ENCODE measurements around the gene PITPNM2.

The PITPNM2 gene

GRCh38 chr12:123145211-123145610 lies 5.7 kb downstream of the PITPNM2 start:
- Histone ChIP-seq H3K36me3 (ENCODE audit: insufficient read depth) (no peaks in the 10 kb centered on the region), H3K4me2 (no peak overlapping the region), H3K4me1 (ENCODE audit: low read depth, poor library complexity, severe bottlenecking) (peaks cover 5% of the 10 kb centered on the region), H3K4me3 (IDR thresholded peaks at IDR 0.05; ENCODE audit: insufficient read depth, low read depth, low read length) (no peak overlapping the region), H4K20me1 (ENCODE audit: insufficient read depth) (no peaks in the 10 kb centered on the region), H2AFZ (ENCODE audit: low read depth) (no peak overlapping the region), H3K9ac (no peak overlapping the region), H3K27ac (no peak overlapping the region), H3K79me2 (ENCODE audit: insufficient read depth, low read depth) (no peaks in the 10 kb centered on the region), H3K27me3 (ENCODE audit: insufficient read depth, low read depth) (no peaks in the 10 kb centered on the region)
- no peak for TF ChIP-seq CTCF (conservative IDR thresholded peaks at IDR 0.05; ENCODE audit: low read depth, low read length)

GRCh38 chr12:123143736-123144461 lies 7.0 kb downstream of the PITPNM2 start:
- H2AFZ ChIP-seq (ENCODE audit: low read depth): no peak overlapping the region
- no peak overlapping the region for H3K9ac ChIP-seq
- no peak for TF ChIP-seq CTCF (conservative IDR thresholded peaks at IDR 0.05; ENCODE audit: low read depth, low read length)
- no peaks in the 10 kb centered on the region for H3K36me3 ChIP-seq (ENCODE audit: insufficient read depth)
- H3K27me3 ChIP-seq (ENCODE audit: insufficient read depth, low read depth): no peaks in the 10 kb centered on the region
- H4K20me1 ChIP-seq (ENCODE audit: insufficient read depth): no peaks in the 10 kb centered on the region
- H3K27ac ChIP-seq: no peak overlapping the region
- H3K4me2 ChIP-seq: no peak overlapping the region
- H3K4me1 ChIP-seq (ENCODE audit: low read depth, poor library complexity, severe bottlenecking): peaks cover 7% of the 10 kb centered on the region
- no peak overlapping the region for H3K4me3 ChIP-seq (IDR thresholded peaks at IDR 0.05; ENCODE audit: insufficient read depth, low read depth, low read length)
- no peaks in the 10 kb centered on the region for H3K79me2 ChIP-seq (ENCODE audit: insufficient read depth, low read depth)

- Histone ChIP-seq H3K4me2 (no peak overlapping the region), H4K20me1 (ENCODE audit: insufficient read depth) (no peaks in the 10 kb centered on the region), H2AFZ (ENCODE audit: low read depth) (no peak overlapping the region), H3K4me3 (IDR thresholded peaks at IDR 0.05; ENCODE audit: insufficient read depth, low read depth, low read length) (no peak overlapping the region), H3K27ac (no peak overlapping the region), H3K4me1 (ENCODE audit: low read depth, poor library complexity, severe bottlenecking) (peaks cover 7% of the 10 kb centered on the region), H3K9ac (no peak overlapping the region), H3K79me2 (ENCODE audit: insufficient read depth, low read depth) (no peaks in the 10 kb centered on the region), H3K36me3 (ENCODE audit: insufficient read depth) (no peaks in the 10 kb centered on the region), H3K27me3 (ENCODE audit: insufficient read depth, low read depth) (no peaks in the 10 kb centered on the region)
- no peak for TF ChIP-seq CTCF (conservative IDR thresholded peaks at IDR 0.05; ENCODE audit: low read depth, low read length)
Measured at GRCh38 chr12:123142921-123143735, 7.8 kb downstream of the PITPNM2 start.

- Histone ChIP-seq H3K4me2 (no peak overlapping the region), H3K27ac (no peak overlapping the region), H3K4me3 (IDR thresholded peaks at IDR 0.05; ENCODE audit: insufficient read depth, low read depth, low read length) (no peak overlapping the region), H3K27me3 (ENCODE audit: insufficient read depth, low read depth) (no peaks in the 10 kb centered on the region), H3K36me3 (ENCODE audit: insufficient read depth) (no peaks in the 10 kb centered on the region), H2AFZ (ENCODE audit: low read depth) (no peak overlapping the region), H3K79me2 (ENCODE audit: insufficient read depth, low read depth) (no peaks in the 10 kb centered on the region), H3K9ac (no peak overlapping the region), H3K4me1 (ENCODE audit: low read depth, poor library complexity, severe bottlenecking) (peaks cover 7% of the 10 kb centered on the region), H4K20me1 (ENCODE audit: insufficient read depth) (no peaks in the 10 kb centered on the region)
- TF ChIP-seq CTCF (conservative IDR thresholded peaks at IDR 0.05; ENCODE audit: low read depth, low read length): no peak
Measured at GRCh38 chr12:123142518-123142840, 8.4 kb downstream of the PITPNM2 start.
